Adipose tissue (tissue), 3 donors: Measurements from ENCODE around the gene PAK6. TPM values are rescaled to one million over a fixed set of nuclear protein-coding genes. Genes with fewer than 3 reads are reported as not detected.

ENCODE experiments used
- H3K27ac ChIP-seq: one replicate; pipeline ENCODE4 v1.5.1; 2013; ENCODE audit warnings: low read depth, low read length
- WGBS, 3 donors: extraction: QIAGEN DNeasy Blood & Tissue Kit; methylation state at CpG; one replicate each; pipeline ENCODE4 v1.1.7; 2013; 5-methylcytosine and 5-hydroxymethylcytosine counted together
- polyA plus RNA-seq, 3 donors: library from polyadenylated mRNA; stranded (reverse); fragments of 200-250 nt; gene quantifications; one replicate each; pipeline ENCODE4 v1.2.3, GENCODE V29; 2013
- donor health status: healthy with polysubstance abuse.
- donor health status: Bipolar disorder and iron deficiency.
- donor health status: healthy.

Gene PAK6
- polyA plus RNA-seq, 3 donors: 0.11 to 5.2 (median 0.43) TPM

DNA sequence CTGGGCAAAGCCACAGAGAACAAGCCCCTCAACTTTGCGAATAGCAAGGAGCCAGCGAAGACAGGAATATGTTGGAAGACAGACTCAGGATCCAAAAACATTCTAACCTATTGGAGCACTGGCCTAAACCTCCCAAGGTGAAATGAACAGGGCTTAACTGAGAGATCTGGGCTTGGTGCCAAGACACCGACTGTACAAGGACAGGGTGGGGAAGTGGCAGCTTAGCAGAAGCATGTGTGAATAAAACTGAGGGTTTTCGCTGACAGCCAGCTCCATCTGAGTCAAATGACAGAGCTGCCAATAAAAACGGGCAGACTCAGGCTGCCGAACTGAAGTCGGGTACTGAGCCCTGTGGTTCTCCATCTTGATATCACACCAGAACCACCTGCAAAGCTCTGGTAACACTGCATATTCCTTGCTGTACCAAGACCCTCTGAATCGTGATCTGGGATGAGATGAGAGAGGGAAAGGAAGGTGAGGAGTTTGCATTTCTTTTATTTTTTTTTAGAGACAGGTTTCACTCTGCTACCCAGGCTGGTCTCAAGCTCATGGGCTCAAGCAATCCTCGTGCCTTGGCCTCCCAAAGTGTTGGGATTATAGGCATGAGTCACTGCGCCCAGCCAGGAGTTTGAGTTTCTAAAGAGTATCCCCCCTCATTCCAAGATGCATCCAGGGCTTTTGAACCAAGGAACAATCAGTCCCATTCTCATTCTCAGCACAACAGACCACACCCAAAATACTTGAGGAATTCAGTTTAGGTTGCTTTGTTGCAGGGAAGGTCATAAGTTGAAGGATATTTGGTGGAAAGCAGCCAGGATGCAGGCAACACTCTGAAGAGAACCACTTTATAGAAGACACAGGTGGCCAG lies 74.9 kb downstream of the PAK6 start:
- 35 to 46% (median 38%) methylated on average over 10 of the region's 10 CpGs for WGBS, 3 donors
- no peak overlapping the region for H3K27ac ChIP-seq

DNA sequence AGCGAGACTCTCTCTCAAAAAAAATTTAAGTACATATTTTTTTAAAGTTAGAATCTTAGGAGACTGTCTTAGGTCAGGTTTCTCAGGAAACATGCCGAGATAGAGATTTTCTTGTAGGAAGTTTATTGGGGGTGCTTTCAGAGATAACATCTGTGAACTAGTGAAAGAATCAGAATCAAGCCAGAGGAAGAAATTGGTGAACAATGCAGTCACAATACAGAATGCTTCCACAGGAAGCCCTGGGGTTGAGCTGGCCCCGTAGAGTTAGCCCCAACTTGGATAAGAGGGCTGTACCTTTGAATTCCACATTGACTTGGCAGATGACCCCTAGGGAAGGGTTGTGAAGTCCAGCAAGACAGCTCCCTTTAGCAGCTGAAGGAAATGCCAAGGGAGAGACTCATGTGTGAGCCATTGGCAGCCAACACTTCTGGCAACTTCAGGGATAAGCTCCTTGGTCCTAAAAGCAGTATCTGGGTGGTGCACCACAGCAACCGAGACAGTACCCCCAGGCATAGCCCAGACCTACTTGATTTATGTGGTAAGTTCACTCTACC lies 75.9 kb downstream of the PAK6 start:
- WGBS, 3 donors: 56 to 84% (median 62%) methylated on average over 4 of the region's 4 CpGs
- H3K27ac ChIP-seq: no peak overlapping the region

DNA sequence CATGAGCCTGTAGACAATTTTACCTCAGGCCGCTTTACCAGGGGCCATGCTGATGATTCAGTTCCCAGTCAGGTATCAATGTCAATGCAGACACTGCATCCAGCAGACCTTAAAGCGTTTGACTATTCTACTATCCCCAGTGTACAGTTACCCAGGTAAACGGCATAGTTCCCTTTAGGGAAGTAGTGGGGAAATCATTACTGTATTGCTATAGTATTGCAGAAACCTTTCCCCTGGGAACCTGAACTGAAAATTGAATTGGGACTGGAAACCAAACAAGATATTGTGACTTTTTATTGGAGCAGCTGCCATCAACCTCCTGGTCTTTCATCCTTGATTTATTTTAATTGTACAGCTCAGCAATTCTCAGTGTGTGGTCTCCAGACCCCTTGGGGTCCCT lies 78.1 kb downstream of the PAK6 start:
- H3K27ac ChIP-seq: no peak overlapping the region
- 62 to 88% (median 69%) methylated on average over 3 of the region's 3 CpGs for WGBS, 3 donors

DNA sequence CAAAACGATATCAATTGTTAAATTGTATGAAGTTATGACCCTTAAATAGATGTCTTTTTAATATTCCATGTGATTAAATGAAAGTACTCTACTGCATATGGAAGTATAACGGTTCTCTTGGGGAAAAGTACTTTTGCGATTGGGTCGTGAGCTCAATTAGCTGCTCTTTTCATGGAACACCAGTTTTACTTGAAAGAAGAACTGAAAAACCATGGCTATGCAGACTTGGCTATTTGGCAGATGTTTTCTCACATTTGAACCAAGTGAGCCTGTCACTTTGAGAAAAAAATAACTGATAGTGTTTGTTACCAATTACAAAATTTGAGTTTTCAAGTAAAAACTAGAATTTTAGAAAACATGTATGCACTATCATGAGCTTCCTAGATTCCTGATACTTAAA lies 78.7 kb downstream of the PAK6 start:
- WGBS, 3 donors: 69 to 78% (median 75%) methylated on average over 4 of the region's 4 CpGs
- no peak overlapping the region for H3K27ac ChIP-seq

DNA sequence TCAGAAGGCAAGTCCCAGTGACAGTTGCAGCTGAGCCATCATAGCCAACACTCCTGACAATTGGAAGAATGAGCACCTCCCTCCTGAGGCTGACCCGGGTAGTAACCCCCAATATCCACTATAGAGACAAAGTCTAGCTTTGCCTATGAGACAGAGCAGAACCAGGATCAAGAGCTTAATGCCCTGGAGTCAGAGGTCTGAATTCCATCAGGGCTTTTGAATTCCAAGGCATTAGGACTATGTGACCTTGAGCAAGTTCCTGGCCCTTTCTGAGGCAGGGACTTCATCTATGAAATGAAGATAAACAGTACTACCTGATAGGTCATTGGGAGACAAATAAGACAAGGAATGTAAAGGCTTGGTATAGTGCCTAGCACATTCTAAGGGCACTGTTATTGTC lies 81.5 kb downstream of the PAK6 start:
- no peak overlapping the region for H3K27ac ChIP-seq
- 89 to 100% (median 98%) methylated on average over 1 of the region's 1 CpG for WGBS, 3 donors

DNA sequence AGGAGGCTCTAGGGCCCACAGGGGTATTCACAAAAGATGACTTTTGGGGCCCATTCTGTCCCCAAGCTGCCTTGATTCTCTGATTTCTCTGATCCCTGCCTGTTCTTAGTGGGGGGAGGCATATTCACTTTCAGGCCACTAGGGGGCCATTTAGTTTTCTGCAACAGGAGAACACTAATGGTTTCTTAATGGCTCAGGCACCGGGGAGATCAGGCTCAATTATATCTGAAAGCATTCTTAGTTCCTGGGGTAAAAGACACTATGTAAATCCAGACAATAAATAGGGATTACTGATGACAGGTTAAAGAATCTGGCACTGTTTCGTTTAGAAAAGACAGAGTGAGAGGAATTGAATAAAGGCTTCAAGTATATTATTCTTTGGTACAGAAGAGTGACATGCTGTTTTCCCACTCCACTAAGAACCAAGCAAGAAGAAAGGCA lies 82.1 kb downstream of the PAK6 start:
- H3K27ac ChIP-seq: no peak overlapping the region
- WGBS, 3 donors: 0 to 6% (median 2%) methylated on average over 2 of the region's 2 CpGs

DNA sequence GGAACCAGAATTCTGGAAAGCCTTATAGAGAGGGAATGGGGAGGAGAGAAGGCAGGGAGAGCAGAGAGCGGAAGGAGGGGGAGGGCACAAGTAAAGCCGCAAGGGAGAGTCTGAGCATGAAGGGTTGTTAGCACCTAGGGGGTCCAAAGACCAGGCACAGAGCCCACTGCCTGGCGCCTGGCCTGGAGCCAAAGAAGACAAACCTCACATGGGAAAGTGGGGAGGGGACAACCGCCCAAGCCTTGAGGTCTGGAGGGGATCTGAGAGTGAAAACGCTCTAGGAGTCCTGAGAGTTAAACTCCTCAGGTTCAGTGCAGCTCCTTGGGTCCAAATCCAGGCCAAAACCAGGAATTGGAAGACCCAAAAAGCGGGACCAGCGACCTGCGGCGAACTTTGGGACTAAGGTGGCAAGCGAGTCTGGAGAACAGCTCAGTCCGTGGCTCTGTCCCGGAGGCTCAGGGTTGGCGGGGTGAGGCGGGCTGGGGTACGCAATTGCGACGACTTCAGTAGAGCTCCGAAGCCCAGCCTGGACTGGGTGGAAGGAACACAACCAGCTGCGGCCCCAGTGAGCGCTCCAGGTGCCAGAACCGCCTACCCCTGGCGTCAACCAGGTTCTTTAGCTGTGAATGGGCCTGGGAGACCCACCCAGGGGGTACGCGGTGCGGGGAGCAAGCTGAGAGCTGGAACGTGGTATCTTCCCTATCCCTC lies 83.8 kb downstream of the PAK6 start:
- no peak overlapping the region for H3K27ac ChIP-seq
- WGBS, 3 donors: 46 to 59% (median 54%) methylated on average over 26 of the region's 26 CpGs

DNA sequence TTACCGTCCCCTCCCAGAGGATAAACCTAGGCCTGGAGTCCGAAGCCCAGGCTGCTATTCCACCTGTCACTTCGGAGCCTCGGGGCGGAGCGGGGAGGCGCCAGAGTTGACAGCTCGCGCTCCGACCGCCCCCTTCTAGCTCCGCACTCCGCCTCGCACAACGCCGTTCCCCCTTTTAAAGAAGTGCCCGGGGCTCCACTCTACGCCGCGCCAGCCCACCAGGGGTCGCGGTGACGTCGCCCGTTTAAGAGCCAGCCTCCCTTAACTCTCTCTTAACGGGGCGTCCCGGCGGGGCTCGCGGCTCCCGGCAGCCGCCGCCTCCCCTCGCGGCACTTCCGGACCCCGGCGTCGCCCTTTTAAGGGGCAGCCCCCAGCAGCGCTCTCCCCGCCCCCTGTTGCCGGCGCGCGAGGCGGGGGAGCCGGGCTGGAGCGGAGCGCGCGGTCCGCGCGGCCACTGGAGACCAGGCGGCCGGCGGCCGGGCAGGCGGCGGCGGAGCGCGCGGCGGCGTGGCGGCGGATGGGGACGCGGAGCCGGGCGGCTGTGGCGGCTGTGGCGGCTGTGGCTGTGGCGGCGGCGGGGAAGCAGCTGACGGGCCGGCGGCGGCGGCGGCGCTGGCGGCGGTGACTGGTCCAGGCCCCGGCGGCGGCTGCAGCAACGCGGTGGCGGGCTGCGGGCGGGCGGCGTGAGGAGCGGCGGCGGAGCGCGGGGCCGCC lies 84.5 kb downstream of the PAK6 start, which contains the start of gene INAFM2:
Gene INAFM2 (plus strand): TSS at position 454 of the 714 bp plus-strand sequence. CDS start 364 bp downstream, outside the sequence.
- 0% methylated on average over 72 to 103 of the region's 103 CpGs for WGBS, 3 donors

DNA sequence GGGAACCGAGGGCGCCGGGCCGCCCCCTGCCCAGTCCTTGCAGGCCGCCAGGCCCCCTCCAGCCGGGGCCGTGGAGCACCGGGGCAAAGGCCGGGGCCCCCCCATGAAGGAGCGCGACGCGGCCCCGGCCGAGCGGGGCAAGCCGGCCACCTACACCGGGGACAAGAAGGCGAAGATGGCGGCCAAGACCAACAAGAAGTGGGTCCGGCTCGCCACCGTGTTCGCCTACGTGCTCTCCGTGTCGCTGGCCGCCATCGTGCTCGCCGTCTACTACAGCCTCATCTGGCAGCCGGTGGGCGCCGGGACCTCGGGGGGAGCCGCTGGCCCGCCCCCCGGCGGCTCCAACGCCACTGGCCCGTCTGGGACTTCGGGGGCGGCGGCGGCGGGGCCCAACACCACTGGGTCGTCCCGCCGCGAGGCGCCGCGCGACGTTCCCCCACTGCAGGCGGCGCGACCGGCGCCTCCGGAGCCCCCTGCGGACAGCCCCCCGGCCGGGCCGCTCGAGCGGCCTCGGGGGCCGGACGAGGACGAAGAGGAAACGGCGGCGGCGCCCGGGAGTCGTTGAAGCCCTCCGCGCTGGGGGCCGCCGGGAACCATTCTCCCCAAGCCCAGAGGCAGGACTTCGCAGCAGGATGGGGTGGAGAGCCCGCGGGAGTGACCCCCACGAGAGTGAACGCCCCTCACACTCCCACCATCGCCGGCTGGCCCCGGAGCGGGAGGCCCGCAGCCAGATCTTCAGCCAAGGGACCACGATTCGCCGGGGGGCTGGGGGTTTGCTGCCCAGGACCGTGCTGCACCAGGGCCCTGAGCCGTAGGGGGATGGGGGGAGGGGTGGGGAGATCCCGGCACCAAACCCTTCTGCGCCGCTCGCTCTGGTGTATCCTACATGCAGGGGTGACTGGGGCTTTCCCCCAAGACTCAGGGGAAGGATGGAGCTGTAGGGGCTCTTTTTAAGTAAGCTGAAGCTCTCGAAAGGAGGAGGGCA lies 85.4 kb downstream of the PAK6 start:
- 1 to 3% (median 2%) methylated on average over 62 to 100 of the region's 101 CpGs for WGBS, 3 donors
- peak overlapping the region; percentile 9 for H3K27ac ChIP-seq

More for the DNA sequence above, 84.5 kb downstream of the PAK6 start, which contains the start of gene INAFM2:
- peak within 1 kb of the TSS; percentile 9 for H3K27ac ChIP-seq

DNA sequence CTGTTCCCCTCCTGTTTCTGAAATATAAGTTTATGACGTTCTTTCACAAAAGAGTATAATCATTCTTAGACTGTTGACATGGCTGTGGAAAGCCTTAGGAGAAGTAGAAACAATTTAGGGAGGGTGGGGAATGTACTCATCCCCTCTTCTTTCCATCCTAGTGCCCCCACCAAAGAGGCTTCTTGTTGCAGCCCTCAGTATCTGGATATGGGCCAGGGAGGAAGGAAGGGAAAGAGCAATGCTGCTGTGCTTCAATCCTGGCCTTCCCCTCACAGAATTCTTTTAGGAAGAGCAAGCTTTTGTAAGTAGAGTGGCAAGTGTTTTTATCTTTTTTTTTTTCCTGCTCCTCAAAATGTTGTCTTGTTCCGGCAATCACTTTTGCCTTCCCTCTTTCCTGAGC lies 86.3 kb downstream of the PAK6 start:
- H3K27ac ChIP-seq: no peak overlapping the region
- 34 to 73% (median 40%) methylated on average over 2 of the region's 2 CpGs for WGBS, 3 donors

DNA sequence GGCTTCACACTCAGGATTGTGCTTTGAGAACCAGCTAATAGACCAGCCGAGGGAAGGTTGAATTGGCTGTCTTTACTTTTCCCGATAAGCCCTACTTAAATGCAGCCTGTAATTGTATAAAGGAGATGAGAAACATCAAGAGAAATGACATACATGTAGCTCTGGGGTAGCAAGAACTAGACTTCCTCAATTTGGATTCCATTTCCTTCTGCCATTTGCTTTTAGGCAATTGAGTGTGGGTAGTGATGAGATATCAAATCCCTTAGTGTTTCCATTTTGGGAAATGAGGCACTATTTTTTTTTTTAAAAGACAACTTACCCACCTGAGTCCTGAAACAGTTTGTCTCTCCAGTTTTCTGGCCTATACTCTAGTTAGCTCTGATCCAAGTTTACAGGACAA lies 86.8 kb downstream of the PAK6 start:
- WGBS, 3 donors: 87 to 93% (median 91%) methylated on average over 2 of the region's 2 CpGs
- no peak overlapping the region for H3K27ac ChIP-seq

Other genes with a start within 250 kb of the PAK6 start
- 100 to 1,000 TPM; 133 to 547 (median 274) TPM for gene SRP14, start 199.9 kb upstream of the PAK6 start, polyA plus RNA-seq
- gene BMF, start 130.2 kb upstream of the PAK6 start, polyA plus RNA-seq: 1 to 10 TPM; 1.9 to 7.3 (median 3.5) TPM
- gene BUB1B, start 78.0 kb upstream of the PAK6 start, polyA plus RNA-seq: under 1 TPM in 2 of 3 donors, not detected in 1; 0.15 to 0.17 TPM
- not detected for gene ANKRD63, start 44.0 kb downstream of the PAK6 start, polyA plus RNA-seq
- gene PLCB2, start 68.9 kb downstream of the PAK6 start, polyA plus RNA-seq: 10 to 100 TPM in 2 of 3 donors, 1 to 10 TPM in 1; 3.3 to 15.1 (median 12.7) TPM
- 1 to 10 TPM; 3.7 to 9.1 (median 7.4) TPM for gene INAFM2, start 84.6 kb downstream of the PAK6 start, polyA plus RNA-seq
- gene CCDC9B, start 101.9 kb downstream of the PAK6 start, polyA plus RNA-seq: 10 to 100 TPM in 1 of 3 donors, 1 to 10 TPM in 2; 2.8 to 14.6 (median 4.3) TPM
- gene PHGR1, start 112.0 kb downstream of the PAK6 start, polyA plus RNA-seq: 10 to 100 TPM in 1 of 3 donors, 1 to 10 TPM in 2; 2.2 to 37.3 (median 8.8) TPM
- gene DISP2, start 119.2 kb downstream of the PAK6 start, polyA plus RNA-seq: under 1 TPM; 0.24 to 0.62 (median 0.56) TPM
- 1 to 10 TPM; 3.2 to 6.6 (median 6.6) TPM for gene KNSTRN, start 143.7 kb downstream of the PAK6 start, polyA plus RNA-seq
- gene IVD, start 166.7 kb downstream of the PAK6 start, polyA plus RNA-seq: 10 to 100 TPM; 19.1 to 49.6 (median 43.8) TPM
- gene BAHD1, start 201.9 kb downstream of the PAK6 start, polyA plus RNA-seq: 1 to 10 TPM; 8.7 to 10.0 (median 9.8) TPM
- 1 to 10 TPM; 4.7 to 7.4 (median 7.0) TPM for gene CHST14, start 231.9 kb downstream of the PAK6 start, polyA plus RNA-seq